GM12878 (cell line): ENCODE data around the gene VAV2. TPM values are rescaled to one million over a fixed set of nuclear protein-coding genes. Genes with fewer than 3 reads are reported as not detected.

Experiments
- ATAC-seq: fragments of 200-7000 bp; cut with Tn5 transposase; 3 replicates; pipeline ENCODE4 v1.9.1; 2020; ENCODE audit warnings: mild to moderate bottlenecking, moderate library complexity
- BruUV-seq: library from RNA; stranded (reverse); fragments of 400-500 nt; replicated peaks from 2 replicates; lab custom pipeline; 2021; lab: Mats Ljungman, UMichigan
- CTCF ChIA-PET: fragments of 300-600 bp; sonication (Branson Sonifier 250); formaldehyde crosslinking; extraction: SDS; loops from one replicate; lab custom pipeline; 2021; ENCODE audit warnings: inconsistent platforms; lab: Yijun Ruan, JAX
- POLR2A ChIA-PET: fragments of 350-600 bp; formaldehyde crosslinking; extraction: SDS; loops from one replicate; lab custom pipeline; 2021; ENCODE audit warnings: inconsistent platforms; lab: Charles Lee
- RAD21 ChIA-PET: fragments of 300-600 bp; sonication (Branson Sonifier 250); formaldehyde crosslinking; loops from one replicate; lab custom pipeline; 2023; ENCODE audit warnings: antibody characterized with exemption; ENCODE audit not compliant: unreplicated experiment; lab: Charles Lee
- SMC1A ChIA-PET: fragments of 300-600 bp; sonication (Branson Sonifier 250); formaldehyde crosslinking; loops from one replicate; lab custom pipeline; 2023; ENCODE audit not compliant: unreplicated experiment, uncharacterized antibody; lab: Charles Lee
- DNase-seq: peaks from one replicate; pipeline ENCODE4 v3.0.0-alpha.2; 2011; ENCODE audit warnings: low read depth, low spot score
- FAIRE-seq: peaks from 3 replicates; lab custom pipeline; 2011; peaks lifted over from hg19 to GRCh38; lab: Jason Lieb, UNC
- H2AFZ ChIP-seq: 2 replicates; pipeline ENCODE4 v1.6.0; 2011; ENCODE audit warnings: low read depth, low read length, control low read depth; ENCODE audit not compliant: control insufficient read depth
- H3K27ac ChIP-seq: 2 replicates; pipeline ENCODE4 v1.5.1; 2011; ENCODE audit warnings: control low read depth; ENCODE audit not compliant: control insufficient read depth, insufficient read depth
- H3K27me3 ChIP-seq, 2 experiments: replicated peaks in 1 of 2; 2 replicates each; pipeline versions ENCODE4 v1.6.0 to v1.6.1; 2011; ENCODE audit warnings: low read length in 1 of 2; ENCODE audit not compliant: control insufficient read depth in 2 of 2, insufficient read depth in 2 of 2
- H3K36me3 ChIP-seq, 2 experiments: 2 replicates each; pipeline ENCODE4 v1.5.1; 2011; ENCODE audit warnings: low read length in 1 of 2; ENCODE audit not compliant: control insufficient read depth in 2 of 2, insufficient read depth in 2 of 2
- H3K4me1 ChIP-seq: 2 replicates; pipeline ENCODE4 v1.6.1; 2011; ENCODE audit warnings: mild to moderate bottlenecking, low read length, moderate library complexity, mixed read lengths; ENCODE audit not compliant: control insufficient read depth, insufficient read depth
- H3K4me2 ChIP-seq: 2 replicates; pipeline ENCODE4 v1.6.0; 2011; ENCODE audit warnings: control low read depth; ENCODE audit not compliant: control insufficient read depth, insufficient read depth
- H3K4me3 ChIP-seq: fragments of 200-600 bp; sonication (generic); 2 replicates; pipeline ENCODE4 v1.5.1; 2016
- H3K79me2 ChIP-seq: 2 replicates; pipeline ENCODE4 v1.6.0; 2011; ENCODE audit warnings: low read length; ENCODE audit not compliant: control insufficient read depth, insufficient read depth
- H3K9ac ChIP-seq: 2 replicates; pipeline ENCODE4 v1.8.0; 2011; ENCODE audit warnings: low read length, control low read depth, mixed read lengths; ENCODE audit not compliant: control insufficient read depth, insufficient read depth
- H3K9me3 ChIP-seq: replicated peaks from 3 replicates; pipeline ENCODE4 v1.5.1; 2011; ENCODE audit warnings: mild to moderate bottlenecking, low read length; ENCODE audit not compliant: control insufficient read depth, insufficient read depth
- H4K20me1 ChIP-seq: 2 replicates; pipeline ENCODE4 v1.6.0; 2011; ENCODE audit not compliant: control insufficient read depth, insufficient read depth
- CBX5 ChIP-seq: sonication (generic); IDR thresholded peaks from 2 replicates; pipeline ENCODE4 v1.6.1; 2016; ENCODE audit warnings: low read depth, moderate library complexity, mild to moderate bottlenecking, inconsistent platforms
- EZH2 ChIP-seq: IDR thresholded peaks from 2 replicates; pipeline ENCODE4 v1.6.1; 2012; ENCODE audit warnings: low read depth, mild to moderate bottlenecking, control low read depth, inconsistent platforms, low read length, borderline replicate concordance; ENCODE audit not compliant: control insufficient read depth
- IRF4 ChIP-seq: IDR thresholded peaks from 2 replicates; pipeline ENCODE4 v1.6.1; 2011; ENCODE audit warnings: low read depth, low read length
- MEF2B ChIP-seq: fragments of 450-650 bp; IDR thresholded peaks from 2 replicates; pipeline ENCODE4 v1.6.1; 2018; ENCODE audit warnings: mild to moderate bottlenecking, moderate library complexity; ENCODE audit not compliant: partially characterized antibody, poor library complexity, severe bottlenecking
- NR2F1 ChIP-seq: fragments of 450-650 bp; conservative IDR thresholded peaks from 2 replicates; pipeline ENCODE4 v1.6.1; 2017; ENCODE audit warnings: mild to moderate bottlenecking
- PAX8 ChIP-seq: fragments of 450-650 bp; IDR thresholded peaks from 2 replicates; pipeline ENCODE4 v1.6.1; 2017; ENCODE audit warnings: mild to moderate bottlenecking, moderate library complexity
- POLR2AphosphoS2 ChIP-seq: IDR thresholded peaks from 2 replicates; pipeline ENCODE4 v1.6.1; 2011; ENCODE audit warnings: low read depth, mild to moderate bottlenecking, low read length, improper control_type of control experiment, moderate library complexity
- RAD51 ChIP-seq: fragments of 450-650 bp; IDR thresholded peaks from 2 replicates; pipeline ENCODE4 v1.6.1; 2016; ENCODE audit warnings: moderate library complexity, mild to moderate bottlenecking, inconsistent platforms
- TCF3 ChIP-seq: IDR thresholded peaks from 2 replicates; pipeline ENCODE4 v1.6.1; 2012; ENCODE audit warnings: low read depth, mild to moderate bottlenecking, low read length, borderline replicate concordance; ENCODE audit not compliant: insufficient read depth
- WGBS: methylation state at CpG from one replicate; pipeline ENCODE4 v1.1.6; 2016; ENCODE audit warnings: low lambda C conversion rate; ENCODE audit not compliant: insufficient replicate concordance, insufficient coverage; ENCODE audit errors: missing lambda C conversion rate; 5-methylcytosine and 5-hydroxymethylcytosine counted together
- in situ Hi-C: fragments of 300-500 bp; cut with MboI; formaldehyde crosslinking; loops from 9 replicates; pipeline ENCODE4 v1.14.3; 2018; ENCODE audit warnings: mixed read lengths
- intact Hi-C: fragments of 100-400 bp; cut with micrococcal nuclease; formaldehyde crosslinking; loops from one replicate; pipeline ENCODE4 v1.14.2; 2022; ENCODE audit not compliant: unreplicated experiment
- polyA plus RNA-seq, 11 experiments: library from polyadenylated mRNA; depleted of rRNA in 4 of 11; unstranded in 6 of 11; stranded (reverse) in 5 of 11; fragments of >200 nt; fragmentation: Nextera tagmentation in 4 of 11; fragmentation: Illumina TruSeq in 1 of 11; extraction: Ambion mirVana in 4 of 11; extraction: Trizol in 1 of 11; gene quantifications; 1 replicate in 1 of 11; 2 replicates in 10 of 11; pipeline versions ENCODE4 v1.2.1 to v1.2.3, GENCODE V29; 2011 to 2016; ENCODE audit warnings: inconsistent platforms in 2 of 11, missing spikeins in 2 of 11, low read depth in 1 of 11
- total RNA-seq, 4 experiments: library from RNA; depleted of rRNA in 3 of 4; stranded (reverse); fragments of >200 nt in 3 of 4; fragmentation: Illumina TruSeq in 1 of 4; extraction: Trizol in 1 of 4; gene quantifications; 2 replicates each; pipeline versions ENCODE4 v1.2.1 to v1.2.3, GENCODE V29; 2013 to 2021
- TF ChIP-seq, protein P1 (sequence below): IDR thresholded peaks from 2 replicates; pipeline ENCODE4 v1.6.1; 2012; ENCODE audit warnings: mild to moderate bottlenecking, low read depth, low read length
- TF ChIP-seq, protein P2 (sequence below): IDR thresholded peaks from 2 replicates; pipeline ENCODE4 v1.6.1; 2011; ENCODE audit warnings: low read depth, mild to moderate bottlenecking, low read length, moderate library complexity, borderline replicate concordance; ENCODE audit errors: extremely low read depth
- TF ChIP-seq, protein P3 (sequence below): fragments of 450-650 bp; IDR thresholded peaks from 2 replicates; pipeline ENCODE4 v1.6.1; 2017; ENCODE audit warnings: low read depth, mild to moderate bottlenecking, moderate library complexity
- TF ChIP-seq, protein P4 (sequence below): fragments of 450-650 bp; IDR thresholded peaks from 2 replicates; pipeline ENCODE4 v1.6.1; 2018; ENCODE audit warnings: borderline replicate concordance, mild to moderate bottlenecking; ENCODE audit not compliant: partially characterized antibody

Gene VAV2
- total and polyA plus RNA-seq, 10 of the 15 experiments (the other 5 are each of a cell fraction or from before 2014, with no cell fraction given), result 0.13 to 43.9 (median 16.9) TPM

DNA sequence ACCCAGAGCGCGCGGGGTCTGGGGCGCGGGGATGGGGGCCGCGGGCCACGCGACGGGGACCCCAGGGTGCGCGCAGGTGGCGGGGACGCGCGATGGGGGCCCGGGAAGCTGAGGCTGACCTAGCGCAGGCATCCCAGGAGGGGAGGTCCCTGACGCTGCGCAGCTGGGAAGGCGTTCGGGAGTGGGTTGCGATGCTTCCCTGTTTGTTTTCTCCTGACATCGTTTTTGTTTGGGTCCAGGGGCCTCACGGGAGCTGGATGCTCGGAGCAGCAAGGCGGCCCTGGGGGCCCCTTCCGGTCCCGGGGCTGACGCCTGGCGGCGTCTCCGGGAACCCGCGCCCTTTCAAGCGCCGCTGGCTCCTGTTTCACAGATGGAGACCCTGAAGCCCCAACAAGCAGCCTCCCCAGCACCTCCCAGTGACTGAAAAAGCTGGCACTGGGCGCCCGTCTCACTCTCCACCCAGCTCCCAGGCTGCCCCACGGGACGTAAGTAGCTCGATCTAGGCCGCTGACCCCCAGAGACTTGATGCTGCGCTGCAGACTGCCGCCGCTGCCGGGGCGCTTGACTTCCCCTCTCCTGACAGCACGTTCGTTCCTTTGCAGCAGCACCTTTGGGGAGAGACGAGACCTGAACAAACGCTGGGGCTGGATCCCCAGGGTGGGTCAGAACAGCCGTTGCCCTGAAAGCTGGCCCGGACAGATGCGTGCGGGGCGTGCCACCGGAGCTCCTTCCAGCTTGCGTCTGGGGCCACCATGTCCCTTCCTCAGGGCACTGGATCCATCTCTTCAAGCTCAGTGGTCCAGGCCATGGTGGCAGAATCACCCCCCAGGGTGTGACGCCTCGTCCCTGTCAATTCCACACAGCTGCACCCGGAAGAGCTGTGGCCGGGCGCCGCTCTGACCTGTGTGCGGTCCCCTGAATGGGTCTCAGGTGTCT is 33.8 kb upstream of the VAV2 start:
- in situ Hi-C loops, result no loop called here
- no TSS peak for BruUV-seq
- H3K27me3 ChIP-seq, result no peaks in the 10 kb centered on the region
- peak overlapping the region; percentile 87 for H2AFZ ChIP-seq
- WGBS, result 23% methylated on average over 49 of the region's 66 CpGs
- H3K4me3 ChIP-seq, result peak overlapping the region; percentile 89
- peak overlapping the region; percentile 94 for H3K4me2 ChIP-seq
- DNase-seq (no peak), ATAC-seq (peak; percentile 70), FAIRE-seq (no peak)
- CTCF ChIA-PET, result interaction anchor here (0.6 to 1.6 kb wide), 4 partner anchors 9 to 586 kb away, joined by 3 to 5 read pairs (median 3); no protein-coding TSS in a partner anchor
- H3K27ac ChIP-seq, result no peak overlapping the region; the same call in 1 of the 2 replicates
- H3K9ac ChIP-seq, result peak overlapping the region; percentile 62
- H3K79me2 ChIP-seq, result no peaks in the 10 kb centered on the region
- peaks cover 5% of the 10 kb centered on the region for H3K4me1 ChIP-seq
- no peaks in the 10 kb centered on the region; a peak in 2 of 4 replicates for H3K36me3 ChIP-seq
- H3K9me3 ChIP-seq, result no peaks in the 10 kb centered on the region
- H4K20me1 ChIP-seq, result no peaks in the 10 kb centered on the region
- POLR2A ChIA-PET, result interaction anchor here (0.6 to 1.1 kb wide), 8 partner anchors 19 to 911 kb away, joined by 3 to 6 read pairs (median 3); no protein-coding TSS in a partner anchor
- intact Hi-C loops, result loop anchor here (1.0 kb wide), 1 partner anchor 33 kb away; no protein-coding TSS in a partner anchor
- SMC1A ChIA-PET, result interaction anchor here (1.0 to 1.8 kb wide), 5 partner anchors 17 to 73 kb away, joined by 3 to 5 read pairs (median 4); no protein-coding TSS in a partner anchor
- RAD21 ChIA-PET, result interaction anchor here (0.7 to 2.3 kb wide), 6 partner anchors 32 to 139 kb away, joined by 3 to 7 read pairs (median 3); partner anchors contain the start of gene WDR5
- no peak for TF ChIP-seq EZH2
- no peak for TF ChIP-seq IRF4
- TF ChIP-seq, protein P1, sequence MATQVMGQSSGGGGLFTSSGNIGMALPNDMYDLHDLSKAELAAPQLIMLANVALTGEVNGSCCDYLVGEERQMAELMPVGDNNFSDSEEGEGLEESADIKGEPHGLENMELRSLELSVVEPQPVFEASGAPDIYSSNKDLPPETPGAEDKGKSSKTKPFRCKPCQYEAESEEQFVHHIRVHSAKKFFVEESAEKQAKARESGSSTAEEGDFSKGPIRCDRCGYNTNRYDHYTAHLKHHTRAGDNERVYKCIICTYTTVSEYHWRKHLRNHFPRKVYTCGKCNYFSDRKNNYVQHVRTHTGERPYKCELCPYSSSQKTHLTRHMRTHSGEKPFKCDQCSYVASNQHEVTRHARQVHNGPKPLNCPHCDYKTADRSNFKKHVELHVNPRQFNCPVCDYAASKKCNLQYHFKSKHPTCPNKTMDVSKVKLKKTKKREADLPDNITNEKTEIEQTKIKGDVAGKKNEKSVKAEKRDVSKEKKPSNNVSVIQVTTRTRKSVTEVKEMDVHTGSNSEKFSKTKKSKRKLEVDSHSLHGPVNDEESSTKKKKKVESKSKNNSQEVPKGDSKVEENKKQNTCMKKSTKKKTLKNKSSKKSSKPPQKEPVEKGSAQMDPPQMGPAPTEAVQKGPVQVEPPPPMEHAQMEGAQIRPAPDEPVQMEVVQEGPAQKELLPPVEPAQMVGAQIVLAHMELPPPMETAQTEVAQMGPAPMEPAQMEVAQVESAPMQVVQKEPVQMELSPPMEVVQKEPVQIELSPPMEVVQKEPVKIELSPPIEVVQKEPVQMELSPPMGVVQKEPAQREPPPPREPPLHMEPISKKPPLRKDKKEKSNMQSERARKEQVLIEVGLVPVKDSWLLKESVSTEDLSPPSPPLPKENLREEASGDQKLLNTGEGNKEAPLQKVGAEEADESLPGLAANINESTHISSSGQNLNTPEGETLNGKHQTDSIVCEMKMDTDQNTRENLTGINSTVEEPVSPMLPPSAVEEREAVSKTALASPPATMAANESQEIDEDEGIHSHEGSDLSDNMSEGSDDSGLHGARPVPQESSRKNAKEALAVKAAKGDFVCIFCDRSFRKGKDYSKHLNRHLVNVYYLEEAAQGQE, result no peak
- peak; percentile 35; the same call in 1 of the 2 replicates for TF ChIP-seq NR2F1
- no peak for TF ChIP-seq CBX5
- no peak for TF ChIP-seq TCF3
- no peak for TF ChIP-seq PAX8
- TF ChIP-seq, protein P2, sequence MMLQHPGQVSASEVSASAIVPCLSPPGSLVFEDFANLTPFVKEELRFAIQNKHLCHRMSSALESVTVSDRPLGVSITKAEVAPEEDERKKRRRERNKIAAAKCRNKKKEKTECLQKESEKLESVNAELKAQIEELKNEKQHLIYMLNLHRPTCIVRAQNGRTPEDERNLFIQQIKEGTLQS, result no peak
- no peak for TF ChIP-seq MEF2B
- TF ChIP-seq POLR2AphosphoS2, result no peak
- TF ChIP-seq RAD51, result no peak
- TF ChIP-seq, protein P3, sequence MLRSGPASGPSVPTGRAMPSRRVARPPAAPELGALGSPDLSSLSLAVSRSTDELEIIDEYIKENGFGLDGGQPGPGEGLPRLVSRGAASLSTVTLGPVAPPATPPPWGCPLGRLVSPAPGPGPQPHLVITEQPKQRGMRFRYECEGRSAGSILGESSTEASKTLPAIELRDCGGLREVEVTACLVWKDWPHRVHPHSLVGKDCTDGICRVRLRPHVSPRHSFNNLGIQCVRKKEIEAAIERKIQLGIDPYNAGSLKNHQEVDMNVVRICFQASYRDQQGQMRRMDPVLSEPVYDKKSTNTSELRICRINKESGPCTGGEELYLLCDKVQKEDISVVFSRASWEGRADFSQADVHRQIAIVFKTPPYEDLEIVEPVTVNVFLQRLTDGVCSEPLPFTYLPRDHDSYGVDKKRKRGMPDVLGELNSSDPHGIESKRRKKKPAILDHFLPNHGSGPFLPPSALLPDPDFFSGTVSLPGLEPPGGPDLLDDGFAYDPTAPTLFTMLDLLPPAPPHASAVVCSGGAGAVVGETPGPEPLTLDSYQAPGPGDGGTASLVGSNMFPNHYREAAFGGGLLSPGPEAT, result no peak
- TF ChIP-seq, protein P4, sequence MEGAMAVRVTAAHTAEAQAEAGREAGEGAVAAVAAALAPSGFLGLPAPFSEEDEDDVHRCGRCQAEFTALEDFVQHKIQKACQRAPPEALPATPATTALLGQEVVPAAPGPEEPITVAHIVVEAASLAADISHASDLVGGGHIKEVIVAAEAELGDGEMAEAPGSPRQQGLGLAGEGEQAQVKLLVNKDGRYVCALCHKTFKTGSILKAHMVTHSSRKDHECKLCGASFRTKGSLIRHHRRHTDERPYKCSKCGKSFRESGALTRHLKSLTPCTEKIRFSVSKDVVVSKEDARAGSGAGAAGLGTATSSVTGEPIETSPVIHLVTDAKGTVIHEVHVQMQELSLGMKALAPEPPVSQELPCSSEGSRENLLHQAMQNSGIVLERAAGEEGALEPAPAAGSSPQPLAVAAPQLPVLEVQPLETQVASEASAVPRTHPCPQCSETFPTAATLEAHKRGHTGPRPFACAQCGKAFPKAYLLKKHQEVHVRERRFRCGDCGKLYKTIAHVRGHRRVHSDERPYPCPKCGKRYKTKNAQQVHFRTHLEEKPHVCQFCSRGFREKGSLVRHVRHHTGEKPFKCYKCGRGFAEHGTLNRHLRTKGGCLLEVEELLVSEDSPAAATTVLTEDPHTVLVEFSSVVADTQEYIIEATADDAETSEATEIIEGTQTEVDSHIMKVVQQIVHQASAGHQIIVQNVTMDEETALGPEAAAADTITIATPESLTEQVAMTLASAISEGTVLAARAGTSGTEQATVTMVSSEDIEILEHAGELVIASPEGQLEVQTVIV, result no peak
